ENCODE results near the gene VWF.

VWF gene

GRCh38 chr12:6076776-6077691 lies 47.4 kb downstream of the VWF start:
- DNase-seq (ENCODE audit: low read depth): no peak

GRCh38 chr12:6076346-6076745 lies 48.1 kb downstream of the VWF start:
- no peak for DNase-seq (ENCODE audit: low read depth)

- DNase-seq (ENCODE audit: low read depth): no peak
Observed at GRCh38 chr12:6074979-6075585, 49.4 kb downstream of the VWF start.

GRCh38 chr12:6074427-6074826 lies 50.0 kb downstream of the VWF start:
- DNase-seq (ENCODE audit: low read depth): no peak

- DNase-seq (ENCODE audit: low read depth): no peak
Observed at GRCh38 chr12:6073426-6073825, 51.0 kb downstream of the VWF start.

GRCh38 chr12:6072302-6072752 lies 52.1 kb downstream of the VWF start:
- DNase-seq (ENCODE audit: low read depth): no peak

- DNase-seq (ENCODE audit: low read depth): no peak
Observed at GRCh38 chr12:6071589-6071988, 52.9 kb downstream of the VWF start.

- DNase-seq (ENCODE audit: low read depth): no peak
Observed at GRCh38 chr12:6070472-6071257, 53.8 kb downstream of the VWF start.

- DNase-seq (ENCODE audit: low read depth): peak; percentile 81
Observed at GRCh38 chr12:6069437-6070093, 54.9 kb downstream of the VWF start.

GRCh38 chr12:6068227-6068626 lies 56.2 kb downstream of the VWF start:
- DNase-seq (ENCODE audit: low read depth): no peak

GRCh38 chr12:6067152-6067916 lies 57.1 kb downstream of the VWF start:
- DNase-seq (ENCODE audit: low read depth): no peak

- DNase-seq (ENCODE audit: low read depth): no peak
Observed at GRCh38 chr12:6066651-6067050, 57.8 kb downstream of the VWF start.

- DNase-seq (ENCODE audit: low read depth): no peak
Observed at GRCh38 chr12:6065863-6066199, 58.6 kb downstream of the VWF start.

GRCh38 chr12:6065131-6065862 lies 59.2 kb downstream of the VWF start:
- no peak for DNase-seq (ENCODE audit: low read depth)

GRCh38 chr12:6062757-6063735 lies 61.4 kb downstream of the VWF start:
- DNase-seq (ENCODE audit: low read depth): no peak

GRCh38 chr12:6062395-6062756 lies 62.1 kb downstream of the VWF start:
- DNase-seq (ENCODE audit: low read depth): no peak

GRCh38 chr12:6061660-6062059 lies 62.8 kb downstream of the VWF start:
- no peak for DNase-seq (ENCODE audit: low read depth)

GRCh38 chr12:6059860-6060565 lies 64.5 kb downstream of the VWF start:
- DNase-seq (ENCODE audit: low read depth): no peak

GRCh38 chr12:6059221-6059620 lies 65.2 kb downstream of the VWF start:
- no peak for DNase-seq (ENCODE audit: low read depth)
